Glomerular visceral epithelial cell (primary cell): ENCODE data around the gene TEX261.
"Not testable (repeated sequence)": the region's sequence is repeated elsewhere in the genome, so short reads cannot be mapped to it uniquely, and the experiment has no call there.

Source experiments
- DNase-seq: peaks from one replicate; pipeline ENCODE4 v3.0.0-alpha.2; 2016; ENCODE audit errors: extremely low spot score

The TEX261 gene

DNA sequence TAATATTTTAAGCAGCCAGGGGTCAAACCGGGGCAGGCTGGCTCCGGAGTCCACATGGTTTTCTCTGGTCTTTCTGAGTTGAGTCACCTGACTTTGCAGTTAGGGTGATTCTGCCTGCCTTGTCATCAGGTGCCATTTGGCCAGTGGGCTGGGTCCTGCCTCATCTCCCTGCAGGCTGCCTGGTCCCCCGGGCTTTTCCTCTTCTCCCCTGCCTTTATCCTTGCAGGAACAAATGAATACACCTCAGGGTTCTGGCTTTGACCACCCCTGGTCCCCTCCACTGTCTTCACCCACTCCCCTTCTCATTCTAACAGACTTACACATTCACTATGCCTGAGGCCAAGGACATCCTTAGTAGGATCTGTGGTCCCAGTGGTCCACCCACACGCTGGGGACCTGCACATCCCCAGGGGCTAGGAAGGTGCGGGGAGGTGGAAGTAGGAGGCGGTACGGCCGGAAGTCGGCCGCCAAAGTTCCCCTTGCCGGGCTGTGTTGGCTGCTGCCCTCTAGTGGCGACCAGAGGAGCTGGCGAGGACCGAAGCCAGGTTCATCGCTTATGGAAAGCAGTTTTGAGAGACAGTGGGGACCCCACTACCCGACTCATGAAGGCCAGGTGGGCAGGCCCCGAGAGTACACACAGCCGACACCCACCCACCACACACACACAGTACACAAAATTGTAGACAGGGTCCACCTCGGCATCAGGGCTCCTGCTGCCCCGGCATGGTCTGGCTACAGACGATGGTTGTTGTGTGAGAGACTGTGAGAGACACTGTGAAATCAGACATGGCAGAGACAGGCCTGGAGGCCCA lies 6.3 kb upstream of the TEX261 start:
- DNase-seq = peak; percentile 63

DNA sequence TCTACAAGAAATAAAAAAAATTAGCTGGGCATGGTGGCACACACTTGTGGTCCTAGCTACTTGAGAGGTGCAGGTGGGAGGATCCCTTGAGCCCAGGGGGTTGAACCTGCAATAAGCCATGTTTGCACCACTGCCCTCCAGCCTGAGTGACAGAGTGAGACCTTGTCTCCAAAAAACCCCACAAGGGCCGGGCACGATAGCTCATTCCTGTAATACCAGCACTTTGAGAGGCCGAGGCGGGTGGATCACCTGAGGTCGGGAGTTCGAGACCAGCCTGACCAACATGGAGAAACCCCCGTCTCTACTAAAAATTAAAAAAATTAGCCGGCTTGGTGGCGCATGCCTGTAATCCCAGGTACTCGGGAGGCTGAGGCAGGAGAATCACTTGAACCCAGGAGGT lies 5.3 kb upstream of the TEX261 start:
- not testable (repeated sequence) for DNase-seq

DNA sequence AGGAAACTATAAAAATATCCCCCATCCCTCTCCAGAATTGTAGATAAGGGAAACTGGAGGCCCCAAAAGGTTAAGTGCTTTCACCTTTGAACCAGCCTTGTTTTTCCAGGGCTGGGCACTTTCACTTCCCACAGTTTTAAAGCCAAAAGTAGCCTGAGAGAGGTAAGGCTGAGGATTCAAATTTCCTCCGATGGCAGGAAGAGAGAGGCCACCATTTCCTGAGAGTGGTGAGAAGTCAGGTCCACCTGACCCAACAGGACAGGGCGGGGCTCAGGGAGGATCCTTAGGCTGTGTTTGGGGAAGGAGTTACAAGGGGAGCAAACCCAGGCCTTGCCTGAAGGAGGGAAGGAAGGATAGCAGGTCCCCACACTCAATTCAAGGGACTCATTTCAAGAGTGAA lies 4.7 kb upstream of the TEX261 start:
- DNase-seq = no peak

DNA sequence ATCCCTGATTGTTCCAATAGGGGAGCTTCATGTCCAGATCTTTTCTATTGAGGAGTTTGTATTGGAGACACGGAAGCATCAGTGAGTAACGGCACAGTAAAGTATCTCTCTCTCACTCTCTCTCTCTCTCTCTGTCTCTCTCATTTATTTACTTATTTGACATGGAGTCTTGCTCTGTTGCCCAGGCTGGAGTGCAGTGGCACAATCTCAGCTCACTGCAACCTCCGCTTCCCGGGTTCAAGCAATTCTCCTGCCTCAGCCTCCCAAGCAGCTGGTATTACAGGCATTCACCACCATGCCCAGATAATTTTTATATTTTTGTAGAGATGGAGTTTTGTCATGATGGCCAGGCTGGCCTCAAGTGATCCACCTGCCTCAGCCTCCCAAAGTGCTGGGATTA lies 4.2 kb upstream of the TEX261 start:
- not testable (repeated sequence) for DNase-seq

DNA sequence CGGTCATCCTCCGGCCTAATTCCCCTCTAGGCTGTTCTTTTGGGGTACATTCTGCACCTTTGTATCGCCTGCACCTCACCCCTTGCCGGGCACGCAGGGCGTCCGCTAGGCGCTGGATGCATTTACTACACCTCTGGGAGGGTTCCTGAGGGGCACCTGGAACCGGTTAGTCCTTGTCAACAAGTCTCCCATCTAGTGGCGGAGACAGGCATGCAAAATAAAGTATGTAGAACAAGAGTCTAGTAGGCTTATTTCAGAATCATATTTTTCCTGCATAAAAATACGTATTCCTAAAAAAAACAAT lies 705 bp upstream of the TEX261 start:
- peak; percentile 35 for DNase-seq

DNA sequence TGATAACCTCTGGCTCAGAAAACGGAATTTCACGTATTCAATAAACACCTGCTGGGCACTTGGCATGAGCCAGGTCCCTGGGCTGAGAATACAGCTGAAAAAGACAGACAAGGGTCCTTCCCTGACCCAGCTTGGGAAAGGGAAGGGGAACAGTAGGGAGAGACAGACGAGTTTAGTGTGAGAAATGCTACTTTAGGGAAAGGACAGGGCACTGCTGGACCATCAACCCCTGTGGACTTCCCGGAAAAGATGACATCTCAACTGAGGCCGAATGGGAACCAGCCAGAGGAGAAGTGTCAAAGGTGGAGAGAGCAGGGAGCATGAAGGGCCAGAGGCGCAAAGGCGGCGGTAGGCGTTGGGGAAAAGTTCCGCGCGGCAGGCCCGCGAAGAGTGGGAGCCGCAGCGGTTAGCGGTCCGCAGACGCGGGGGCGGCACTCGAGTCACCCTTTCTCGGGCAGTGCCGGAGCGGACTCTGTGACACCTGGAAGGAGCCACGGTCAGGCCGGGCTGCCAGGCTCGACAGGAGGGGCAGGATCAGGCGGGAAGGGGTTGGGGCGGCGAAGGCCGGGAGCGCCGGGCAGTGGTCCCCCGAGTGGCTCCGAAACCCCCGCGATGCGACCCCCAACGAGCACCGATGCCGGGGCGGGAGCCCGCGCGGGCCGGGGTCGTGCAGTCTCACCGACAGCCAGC lies 519 bp downstream of the TEX261 start:
- peak; percentile 4 for DNase-seq

DNA sequence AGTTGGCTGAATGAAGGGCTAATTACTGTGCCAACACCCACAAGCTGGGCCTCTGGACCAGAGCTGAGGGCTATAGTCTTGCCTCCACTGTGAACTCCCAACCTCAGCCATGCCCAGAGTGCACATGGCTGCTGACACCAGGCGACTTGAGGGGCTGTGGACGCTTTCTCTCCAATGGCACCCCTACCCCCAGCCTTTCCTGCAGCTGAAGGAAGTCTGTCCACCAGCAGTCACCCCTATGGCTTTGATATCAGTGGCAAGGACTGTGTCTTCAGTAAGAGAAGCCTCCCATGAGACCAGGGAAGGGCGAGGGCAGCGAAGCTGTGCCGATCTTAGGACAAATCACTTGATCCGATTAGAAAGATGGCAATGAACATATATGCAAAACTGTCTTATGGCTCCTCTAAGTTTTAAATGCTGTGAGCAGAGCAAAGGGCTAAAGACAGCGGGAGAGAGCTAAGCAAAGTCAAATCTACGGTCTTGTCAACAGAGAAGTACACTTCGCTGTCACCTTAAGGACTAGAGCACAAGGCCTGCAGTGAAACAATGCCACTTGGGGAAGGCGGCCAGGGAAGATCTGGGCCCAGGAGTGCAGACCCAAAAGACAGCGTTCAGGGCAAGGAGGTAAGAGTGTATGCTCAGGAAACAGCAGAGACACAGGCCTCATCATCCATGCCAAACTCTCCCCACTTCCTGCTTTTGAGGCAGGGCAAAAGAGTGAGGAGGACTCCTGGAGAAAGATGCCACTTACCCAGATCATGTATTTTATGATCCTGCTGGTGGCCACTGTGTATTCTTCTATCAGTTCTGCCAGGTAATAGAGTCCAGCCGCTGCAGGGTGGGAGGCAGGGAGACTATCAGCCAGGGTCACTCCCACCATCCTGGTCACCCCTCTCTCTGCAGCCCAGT lies 1.5 kb downstream of the TEX261 start:
- DNase-seq = no peak

DNA sequence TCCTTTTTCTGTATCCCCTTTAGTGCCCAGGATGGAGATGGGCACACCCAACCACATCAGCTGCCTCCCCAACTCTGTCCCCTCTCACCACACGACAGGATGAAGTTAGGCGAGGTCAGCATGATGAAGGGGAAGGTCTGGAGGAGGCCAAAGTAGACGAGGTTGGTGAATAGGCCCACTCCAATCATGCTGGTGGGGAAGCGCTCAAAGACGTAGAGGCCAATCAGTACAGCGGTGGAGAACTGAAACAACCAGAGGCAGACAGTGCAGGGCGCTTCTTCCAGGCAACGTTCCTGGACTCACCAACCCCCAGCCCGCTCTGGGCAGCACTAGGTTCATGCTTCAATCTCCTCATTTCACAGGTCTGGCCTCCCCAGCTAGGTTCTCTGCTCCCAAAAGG lies 2.9 kb downstream of the TEX261 start:
- no peak for DNase-seq

DNA sequence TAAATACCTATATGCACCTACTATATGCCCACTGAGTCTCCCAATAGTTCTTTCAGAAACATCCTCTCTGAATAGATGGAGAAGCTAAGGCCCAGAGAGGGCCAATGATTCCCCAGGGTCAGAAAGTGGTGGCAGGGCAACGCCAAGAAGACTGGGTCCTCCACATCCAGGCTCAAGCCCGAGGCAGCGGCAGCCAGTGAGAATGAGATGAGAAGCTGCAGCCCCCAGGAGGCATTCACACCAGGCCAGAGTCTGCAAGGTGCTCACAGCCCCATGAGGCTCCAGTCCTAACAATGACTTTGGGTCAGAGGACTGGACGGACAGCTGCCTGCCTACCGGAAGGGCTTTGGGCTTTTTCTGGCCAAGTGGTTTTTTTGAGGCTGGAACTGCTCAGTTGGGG lies 3.5 kb downstream of the TEX261 start:
- DNase-seq = no peak

DNA sequence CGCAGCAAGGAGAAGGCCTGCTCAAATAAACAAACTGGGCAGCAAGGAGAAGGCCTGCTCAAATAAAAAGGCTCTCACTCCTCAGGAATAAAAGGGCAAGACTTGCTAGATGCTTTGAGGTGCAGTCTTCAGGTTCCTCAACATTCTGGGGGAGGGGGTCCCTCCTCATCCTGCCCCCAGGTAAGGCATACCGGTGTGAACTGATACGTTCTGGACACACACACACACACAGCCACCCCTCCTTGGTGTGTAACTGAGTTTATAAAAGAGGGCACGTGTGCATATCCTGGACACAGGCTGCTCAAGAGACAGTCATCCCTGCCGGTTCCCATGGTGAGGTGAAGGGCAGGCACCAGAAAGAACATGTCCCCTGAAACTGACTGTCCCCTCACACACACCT lies 4.5 kb downstream of the TEX261 start:
- no peak for DNase-seq

DNA sequence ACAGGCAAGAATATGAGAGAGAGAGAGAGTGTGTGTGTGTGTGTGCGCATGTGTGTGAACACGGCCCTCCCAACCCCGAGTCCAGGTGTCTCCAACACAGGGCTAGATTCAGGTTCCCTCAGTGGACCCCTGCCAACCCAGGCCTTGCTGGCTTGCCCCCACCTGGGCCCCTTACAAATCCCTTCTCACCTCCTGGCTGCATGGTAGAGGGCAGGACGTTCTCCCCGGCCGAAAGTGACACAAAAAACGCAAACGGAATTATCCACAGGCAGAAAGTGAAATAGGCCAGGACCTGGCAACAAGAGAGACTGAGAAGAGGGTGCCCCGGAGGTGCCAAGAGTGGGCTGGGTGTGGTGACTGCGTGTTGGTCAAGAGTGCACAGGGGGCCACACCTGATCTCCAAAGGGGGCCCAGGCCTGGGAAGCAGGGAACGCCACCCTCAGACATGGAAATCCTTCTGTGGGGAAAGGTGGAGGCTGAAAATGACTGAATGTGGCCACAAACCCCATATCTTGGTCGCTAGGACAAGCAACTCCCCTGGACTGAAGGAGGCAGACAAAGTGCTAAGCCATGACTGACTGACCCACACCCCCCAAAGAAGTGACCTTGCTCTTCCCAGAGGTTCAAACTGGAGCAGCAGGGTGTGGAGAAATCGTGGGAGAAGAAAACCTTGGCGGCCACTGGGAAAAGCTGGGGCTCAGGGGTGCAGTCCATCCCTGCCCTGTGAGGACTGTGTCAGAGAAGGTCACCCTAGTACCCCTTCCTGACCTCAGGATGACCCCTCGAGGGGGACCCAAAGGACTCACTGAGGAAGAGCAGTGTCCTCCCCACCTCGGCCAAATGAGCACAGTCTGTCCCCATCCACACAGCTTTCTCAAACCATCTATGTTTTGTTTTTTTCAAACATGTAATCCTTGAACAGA lies 5.7 kb downstream of the TEX261 start:
- DNase-seq = no peak

DNA sequence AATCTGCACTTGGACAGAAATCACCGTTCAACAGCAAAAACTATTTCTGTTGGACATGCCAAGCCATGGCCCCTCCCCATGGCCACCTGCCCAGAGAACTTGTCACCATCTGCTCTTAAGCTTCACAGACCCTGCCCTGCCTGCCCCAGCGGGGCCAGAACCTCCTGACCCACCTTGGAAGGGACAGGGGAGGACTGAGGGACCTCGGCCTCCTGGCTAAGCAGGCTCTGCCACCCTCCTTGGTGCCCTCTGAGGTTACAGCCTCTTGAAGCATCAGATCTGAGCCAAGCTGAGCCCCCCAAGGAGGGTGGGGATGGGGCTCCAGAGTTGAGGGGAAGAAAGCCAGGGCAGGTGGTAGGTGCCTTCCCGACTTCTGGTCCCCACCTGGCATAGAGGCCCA lies 6.5 kb downstream of the TEX261 start:
- DNase-seq = no peak

DNA sequence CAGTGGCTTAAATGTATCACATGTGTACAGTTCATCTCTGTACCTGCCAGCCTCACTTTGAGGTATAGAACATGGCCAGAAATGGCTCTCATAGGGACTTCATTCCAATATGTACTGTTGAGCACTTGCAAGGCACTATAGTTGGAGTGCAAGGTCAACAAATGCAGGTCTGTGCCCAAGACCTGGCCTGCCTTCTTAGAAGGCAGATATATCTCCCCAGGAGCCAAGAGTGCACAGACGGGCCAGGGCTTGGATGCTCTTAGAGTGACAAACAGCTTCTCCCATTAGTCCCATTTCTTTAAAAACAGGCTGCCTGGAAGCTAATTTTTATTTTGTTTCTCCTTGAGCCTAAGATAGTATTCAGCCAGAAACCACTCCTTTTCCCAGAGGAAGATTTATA lies 7.3 kb downstream of the TEX261 start:
- no peak for DNase-seq

DNA sequence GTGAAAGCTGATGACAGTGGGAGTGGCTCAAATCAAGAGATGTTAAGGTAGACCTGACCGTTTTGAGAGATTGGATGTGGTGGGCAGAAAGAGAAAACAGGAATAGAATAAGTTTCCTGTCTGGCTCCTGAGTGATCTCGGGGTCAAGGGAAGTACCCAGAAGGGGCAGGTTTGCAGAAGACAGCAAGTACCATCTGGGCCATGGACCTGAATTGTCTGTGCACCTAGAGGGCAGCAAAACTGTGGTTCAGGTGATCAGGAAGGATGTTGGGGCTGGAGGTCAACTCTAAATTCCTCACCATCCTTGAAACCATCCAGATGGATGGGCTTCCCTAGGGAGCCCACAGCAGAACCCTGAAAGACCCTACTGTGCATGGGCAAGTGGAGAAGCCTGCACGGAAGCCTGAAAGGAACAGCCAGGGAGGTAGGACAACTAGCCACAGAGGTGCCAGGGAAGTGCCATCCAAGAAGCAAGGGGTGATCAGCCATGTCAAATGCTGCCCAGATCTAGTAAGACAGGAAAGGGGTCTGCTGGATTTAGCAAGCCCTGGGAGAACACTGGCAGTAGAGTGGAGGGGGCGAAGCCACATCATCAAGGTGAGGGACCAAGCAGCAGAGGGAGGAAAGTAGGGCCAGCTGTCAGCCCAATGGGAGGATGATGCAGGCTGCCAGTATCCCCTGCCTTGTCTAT lies 8.0 kb downstream of the TEX261 start:
- DNase-seq = no peak

DNA sequence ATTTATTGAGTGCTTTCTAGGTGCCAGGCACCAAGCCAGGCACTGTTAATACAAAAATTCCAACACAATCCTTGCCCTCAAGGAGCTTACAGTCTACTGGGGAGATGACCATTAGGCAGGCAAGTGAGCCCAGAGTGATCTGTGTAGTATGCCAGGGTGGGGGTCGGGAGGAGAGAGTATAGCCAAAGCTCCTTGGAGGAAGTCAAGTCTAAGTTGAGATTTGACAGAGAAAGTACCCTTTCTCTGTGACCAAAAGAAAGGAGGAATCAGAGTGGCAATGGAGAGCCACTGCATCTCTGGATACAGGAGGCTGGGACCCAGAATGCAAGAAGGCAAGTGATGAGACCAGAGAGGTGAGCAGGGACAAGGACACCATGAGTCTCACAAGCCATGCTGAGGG lies 8.7 kb downstream of the TEX261 start:
- DNase-seq = no peak

DNA sequence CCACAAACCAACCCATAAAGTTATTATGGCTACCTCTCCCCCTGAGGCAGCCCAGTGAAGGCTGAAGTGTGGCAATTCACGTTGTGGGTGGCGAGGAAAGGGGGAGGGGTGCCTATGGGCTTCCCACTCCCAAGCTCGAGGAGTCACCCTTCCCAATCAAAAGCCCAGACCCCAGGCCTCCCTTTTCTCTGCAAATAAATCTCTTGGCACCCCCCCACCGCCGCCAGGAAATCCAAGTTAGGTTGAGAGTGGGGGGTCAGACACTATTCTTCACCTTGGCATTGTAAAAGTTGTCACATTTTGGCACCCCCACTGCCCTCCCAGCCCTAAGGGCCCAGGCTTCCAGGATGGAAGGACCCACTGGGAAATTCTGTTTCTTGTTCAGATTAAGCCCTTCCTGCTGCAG lies 9.4 kb downstream of the TEX261 start:
- no peak for DNase-seq

DNA sequence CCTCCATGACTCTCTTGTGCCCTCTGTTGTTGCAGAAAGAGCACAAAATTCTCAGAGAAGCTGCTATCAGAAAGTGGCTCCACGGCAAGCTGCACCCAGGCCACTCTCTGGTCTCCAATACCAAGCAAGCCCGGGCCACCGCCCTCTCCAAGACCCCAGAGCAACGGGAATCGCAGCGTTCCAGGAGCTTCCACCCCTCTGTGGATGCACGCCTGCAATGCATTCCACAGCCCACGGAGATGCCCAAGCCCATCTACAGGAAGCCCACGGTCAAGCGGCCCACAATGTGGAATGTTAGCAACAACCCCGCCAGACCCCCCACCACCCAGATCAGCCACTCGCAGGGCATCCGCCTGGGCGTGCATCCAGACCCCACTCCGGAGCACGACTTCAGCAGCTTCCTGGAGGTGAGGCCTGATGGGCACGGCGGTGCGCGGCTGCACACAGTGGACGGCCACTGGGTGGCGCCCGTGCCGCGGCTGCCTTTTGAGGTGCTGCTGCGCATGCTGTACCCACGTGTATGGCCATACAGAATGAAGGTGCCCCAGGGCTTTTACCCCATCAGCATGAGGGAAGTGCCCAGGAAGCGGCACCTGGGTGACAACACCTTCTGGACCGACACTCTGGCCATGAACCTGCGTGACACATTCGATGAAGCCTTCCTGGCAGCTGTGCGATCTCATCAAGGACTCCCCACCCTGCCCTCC lies 9.9 kb downstream of the TEX261 start:
- no peak for DNase-seq

DNA sequence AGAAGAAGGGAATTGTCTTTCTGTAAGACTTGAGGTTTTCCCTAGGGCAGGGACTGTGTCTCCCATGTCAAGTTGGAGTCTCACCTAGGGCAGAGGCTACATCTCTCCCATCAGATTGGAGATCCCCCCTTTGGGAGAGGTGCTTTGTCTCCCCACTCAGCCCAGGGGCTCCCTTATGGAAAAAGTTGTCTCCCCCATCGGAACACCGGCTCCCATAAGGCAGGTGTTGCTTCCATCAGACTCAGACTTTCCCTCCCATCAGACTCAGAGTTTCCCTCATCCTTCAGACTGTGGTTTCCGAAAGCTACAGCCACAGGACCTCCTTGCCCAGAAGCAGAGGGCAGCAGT lies 10.5 kb downstream of the TEX261 start:
- no peak for DNase-seq

DNA sequence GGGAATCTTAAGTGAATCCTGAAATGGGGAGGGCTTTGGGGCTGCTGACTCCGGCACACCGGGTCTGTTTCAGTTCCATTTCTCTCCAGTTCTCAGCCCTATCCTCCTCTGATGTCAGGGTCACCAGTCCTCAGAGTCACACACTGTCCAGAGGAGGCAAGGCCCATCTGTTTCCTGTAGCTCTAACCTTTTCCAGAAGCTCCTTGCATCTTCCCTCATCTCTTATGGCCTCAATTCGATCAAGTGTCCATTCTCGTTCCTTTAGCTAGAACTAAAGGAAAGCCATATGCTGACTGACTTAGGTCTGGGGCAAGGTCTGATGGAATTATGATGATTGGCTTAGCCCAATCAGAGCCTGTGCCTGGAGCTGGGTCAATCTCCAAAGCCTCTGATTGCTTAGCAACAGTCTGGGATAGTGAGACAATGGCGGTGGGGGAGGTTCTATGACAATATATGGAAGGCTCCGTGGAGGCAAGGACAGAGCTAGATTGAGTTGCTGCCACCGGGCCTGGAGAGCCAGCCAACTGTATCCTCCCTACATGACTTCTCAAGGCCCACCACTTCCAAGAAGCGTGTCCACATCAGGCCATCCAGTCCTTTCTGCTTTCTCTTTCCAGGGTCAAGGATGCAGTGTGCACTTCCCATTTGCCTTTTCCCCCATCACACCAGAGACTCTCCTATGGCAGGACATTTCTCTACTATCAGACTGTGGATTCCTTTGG lies 11.0 kb downstream of the TEX261 start:
- DNase-seq = no peak

DNA sequence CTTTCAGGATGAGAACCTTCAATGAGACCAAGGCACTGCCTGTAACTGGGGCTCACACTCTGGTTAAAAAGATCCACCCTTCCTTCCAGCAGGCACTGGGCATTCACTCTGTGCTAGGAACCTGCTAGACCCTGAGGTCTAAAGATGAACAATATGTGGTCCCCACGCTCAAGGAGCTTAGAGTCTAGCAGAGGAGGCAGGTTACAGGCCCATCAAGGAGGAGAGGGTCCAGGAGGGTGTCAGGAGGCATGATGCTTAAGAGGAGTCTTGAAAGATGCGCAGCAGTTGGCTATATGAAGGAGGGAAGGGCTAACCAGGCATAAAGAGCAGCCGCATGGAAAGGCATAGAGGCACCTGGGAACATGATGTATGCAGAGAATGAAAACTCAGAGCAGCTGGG lies 11.7 kb downstream of the TEX261 start:
- no peak for DNase-seq
